Measurements from ENCODE around the gene PLCD3.

The PLCD3 gene

GRCh38 chr17:45135192-45135977 lies 3.1 kb upstream of the PLCD3 start, which contains the start of gene ACBD4:
Gene ACBD4 (plus strand): TSS chr17:45135687. CDS start chr17:45136145, 458 bp downstream.
- TF ChIP-seq POLR2AphosphoS5 (IDR thresholded peaks at IDR 0.05; ENCODE audit: low read depth, low read length): peak; percentile 78
- TF ChIP-seq TAF1 (IDR thresholded peaks at IDR 0.05; ENCODE audit: borderline replicate concordance, insufficient read depth, low read length): 0 out of 2 replicates have a peak, but pooled peaks have one; percentile 15
- TF ChIP-seq FOXP2 (optimal IDR thresholded peaks at IDR 0.05; ENCODE audit: borderline replicate concordance, extremely low read depth, extremely low read length, insufficient read depth): peak; percentile 89
- TF ChIP-seq SIN3A (IDR thresholded peaks at IDR 0.05; ENCODE audit: borderline replicate concordance, insufficient read depth, low read length): no peak
- no peak for TF ChIP-seq REST (IDR thresholded peaks at IDR 0.05; ENCODE audit: insufficient read depth in 1 of 2, low read depth in 2 of 2, low read length in 2 of 2)

GRCh38 chr17:45132572-45133463 lies 503 bp upstream of the PLCD3 start:
- peak; percentile 57; the same call in 1 of the 2 replicates for TF ChIP-seq POLR2AphosphoS5 (IDR thresholded peaks at IDR 0.05; ENCODE audit: low read depth, low read length)
- peak; percentile 56 for TF ChIP-seq FOXP2 (optimal IDR thresholded peaks at IDR 0.05; ENCODE audit: borderline replicate concordance, extremely low read depth, extremely low read length, insufficient read depth)
- TF ChIP-seq REST (IDR thresholded peaks at IDR 0.05; ENCODE audit: insufficient read depth in 1 of 2, low read depth in 2 of 2, low read length in 2 of 2): no peak
- TF ChIP-seq TAF1 (IDR thresholded peaks at IDR 0.05; ENCODE audit: borderline replicate concordance, insufficient read depth, low read length): no peak
- no peak for TF ChIP-seq SIN3A (IDR thresholded peaks at IDR 0.05; ENCODE audit: borderline replicate concordance, insufficient read depth, low read length)

- TF ChIP-seq SIN3A (IDR thresholded peaks at IDR 0.05; ENCODE audit: borderline replicate concordance, insufficient read depth, low read length) (no peak), REST (IDR thresholded peaks at IDR 0.05; ENCODE audit: insufficient read depth in 1 of 2, low read depth in 2 of 2, low read length in 2 of 2) (no peak), TAF1 (IDR thresholded peaks at IDR 0.05; ENCODE audit: borderline replicate concordance, insufficient read depth, low read length) (no peak), FOXP2 (optimal IDR thresholded peaks at IDR 0.05; ENCODE audit: borderline replicate concordance, extremely low read depth, extremely low read length, insufficient read depth) (no peak), POLR2AphosphoS5 (IDR thresholded peaks at IDR 0.05; ENCODE audit: low read depth, low read length) (no peak)
Measured at GRCh38 chr17:45131616-45132319, 547 bp downstream of the PLCD3 start.

GRCh38 chr17:45130681-45131615 lies 1.4 kb downstream of the PLCD3 start:
- TF ChIP-seq REST (IDR thresholded peaks at IDR 0.05; ENCODE audit: insufficient read depth in 1 of 2, low read depth in 2 of 2, low read length in 2 of 2): no peak
- TF ChIP-seq POLR2AphosphoS5 (IDR thresholded peaks at IDR 0.05; ENCODE audit: low read depth, low read length): no peak
- TF ChIP-seq FOXP2 (optimal IDR thresholded peaks at IDR 0.05; ENCODE audit: borderline replicate concordance, extremely low read depth, extremely low read length, insufficient read depth): no peak
- TF ChIP-seq TAF1 (IDR thresholded peaks at IDR 0.05; ENCODE audit: borderline replicate concordance, insufficient read depth, low read length): no peak
- TF ChIP-seq SIN3A (IDR thresholded peaks at IDR 0.05; ENCODE audit: borderline replicate concordance, insufficient read depth, low read length): no peak

Measured in PFSK-1 (cell line).